Neutrophil (primary cell): ENCODE measurements around the gene EN1.

ENCODE experiments used
- H3K27ac ChIP-seq: fragments of 200-600 bp; sonication (generic); 2 replicates; pipeline ENCODE4 v1.5.1; 2016; ENCODE audit warnings: mild to moderate bottlenecking, moderate library complexity
- H3K27me3 ChIP-seq: fragments of 200-600 bp; sonication (generic); 2 replicates; pipeline ENCODE4 v1.6.0; 2016; ENCODE audit warnings: mild to moderate bottlenecking
- H3K36me3 ChIP-seq: fragments of 200-600 bp; sonication (generic); 2 replicates; pipeline ENCODE4 v1.5.1; 2017
- H3K4me1 ChIP-seq, 2 experiments: fragments of 200-600 bp in 1 of 2; sonication (generic) in 1 of 2; 1 replicate in 1 of 2; 2 replicates in 1 of 2; pipeline versions ENCODE4 v1.5.1 to v1.6.1; 2013 to 2016; ENCODE audit warnings: low read depth in 1 of 2, low read length in 1 of 2, mild to moderate bottlenecking in 1 of 2, moderate library complexity in 1 of 2; ENCODE audit not compliant: control insufficient read depth in 1 of 2, insufficient read depth in 1 of 2
- H3K4me3 ChIP-seq, 2 experiments: fragments of 200-600 bp in 1 of 2; sonication (generic) in 1 of 2; 1 replicate in 1 of 2; 2 replicates in 1 of 2; pipeline ENCODE4 v1.5.1; 2013 to 2016; ENCODE audit warnings: low read depth in 1 of 2, low read length in 1 of 2, mild to moderate bottlenecking in 1 of 2, moderate library complexity in 1 of 2
- H3K9me3 ChIP-seq: fragments of 200-600 bp; sonication (generic); 2 replicates; pipeline ENCODE4 v1.5.1; 2016
- TF ChIP-seq, protein P1 (sequence below): fragments of 200-600 bp; sonication (generic); IDR thresholded peaks from 2 replicates; pipeline ENCODE4 v1.5.1; 2016; ENCODE audit warnings: antibody characterized with exemption

Gene EN1

DNA sequence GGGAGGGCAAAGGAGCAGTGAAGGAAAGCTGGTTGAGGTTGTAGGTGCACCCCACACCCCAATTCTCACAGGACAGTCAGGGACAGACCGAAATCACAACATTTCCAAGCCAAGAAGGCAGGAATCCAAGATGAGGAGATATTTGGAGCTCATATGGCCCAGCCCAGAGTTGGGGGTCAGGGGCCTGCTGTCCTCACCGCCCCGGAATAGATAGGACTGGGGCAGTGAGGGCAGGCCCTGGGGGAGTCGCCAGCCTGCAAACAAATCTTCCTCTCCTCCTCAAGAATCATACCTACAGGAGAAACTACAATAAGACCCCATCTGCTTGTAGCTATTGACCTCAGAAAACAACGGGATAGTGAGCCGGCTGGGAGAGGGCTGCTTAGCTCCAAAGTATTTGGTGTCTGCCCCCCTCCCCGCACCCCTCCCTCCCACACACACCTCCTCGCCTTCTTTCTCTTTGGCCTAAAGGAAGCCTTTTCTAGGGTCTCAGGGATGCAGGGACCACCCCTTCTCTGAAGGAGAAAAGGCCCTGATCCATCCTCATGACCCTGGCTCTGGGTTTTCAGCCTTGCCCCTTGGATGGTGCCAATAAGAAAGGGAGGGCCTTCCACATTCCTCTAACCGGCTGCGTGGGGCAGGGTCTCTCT is 3.8 kb downstream of the EN1 start:
- TF ChIP-seq, protein P1, sequence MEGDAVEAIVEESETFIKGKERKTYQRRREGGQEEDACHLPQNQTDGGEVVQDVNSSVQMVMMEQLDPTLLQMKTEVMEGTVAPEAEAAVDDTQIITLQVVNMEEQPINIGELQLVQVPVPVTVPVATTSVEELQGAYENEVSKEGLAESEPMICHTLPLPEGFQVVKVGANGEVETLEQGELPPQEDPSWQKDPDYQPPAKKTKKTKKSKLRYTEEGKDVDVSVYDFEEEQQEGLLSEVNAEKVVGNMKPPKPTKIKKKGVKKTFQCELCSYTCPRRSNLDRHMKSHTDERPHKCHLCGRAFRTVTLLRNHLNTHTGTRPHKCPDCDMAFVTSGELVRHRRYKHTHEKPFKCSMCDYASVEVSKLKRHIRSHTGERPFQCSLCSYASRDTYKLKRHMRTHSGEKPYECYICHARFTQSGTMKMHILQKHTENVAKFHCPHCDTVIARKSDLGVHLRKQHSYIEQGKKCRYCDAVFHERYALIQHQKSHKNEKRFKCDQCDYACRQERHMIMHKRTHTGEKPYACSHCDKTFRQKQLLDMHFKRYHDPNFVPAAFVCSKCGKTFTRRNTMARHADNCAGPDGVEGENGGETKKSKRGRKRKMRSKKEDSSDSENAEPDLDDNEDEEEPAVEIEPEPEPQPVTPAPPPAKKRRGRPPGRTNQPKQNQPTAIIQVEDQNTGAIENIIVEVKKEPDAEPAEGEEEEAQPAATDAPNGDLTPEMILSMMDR = no peak
- no peaks in the 10 kb centered on the region for H3K9me3 ChIP-seq
- H3K4me3 ChIP-seq = no peak overlapping the region
- no peaks in the 10 kb centered on the region for H3K36me3 ChIP-seq
- H3K27me3 ChIP-seq = peaks cover 100% of the 10 kb centered on the region
- peaks cover 9 to 14% of the 10 kb centered on the region in 2 experiments for H3K4me1 ChIP-seq
- no peak overlapping the region for H3K27ac ChIP-seq

DNA sequence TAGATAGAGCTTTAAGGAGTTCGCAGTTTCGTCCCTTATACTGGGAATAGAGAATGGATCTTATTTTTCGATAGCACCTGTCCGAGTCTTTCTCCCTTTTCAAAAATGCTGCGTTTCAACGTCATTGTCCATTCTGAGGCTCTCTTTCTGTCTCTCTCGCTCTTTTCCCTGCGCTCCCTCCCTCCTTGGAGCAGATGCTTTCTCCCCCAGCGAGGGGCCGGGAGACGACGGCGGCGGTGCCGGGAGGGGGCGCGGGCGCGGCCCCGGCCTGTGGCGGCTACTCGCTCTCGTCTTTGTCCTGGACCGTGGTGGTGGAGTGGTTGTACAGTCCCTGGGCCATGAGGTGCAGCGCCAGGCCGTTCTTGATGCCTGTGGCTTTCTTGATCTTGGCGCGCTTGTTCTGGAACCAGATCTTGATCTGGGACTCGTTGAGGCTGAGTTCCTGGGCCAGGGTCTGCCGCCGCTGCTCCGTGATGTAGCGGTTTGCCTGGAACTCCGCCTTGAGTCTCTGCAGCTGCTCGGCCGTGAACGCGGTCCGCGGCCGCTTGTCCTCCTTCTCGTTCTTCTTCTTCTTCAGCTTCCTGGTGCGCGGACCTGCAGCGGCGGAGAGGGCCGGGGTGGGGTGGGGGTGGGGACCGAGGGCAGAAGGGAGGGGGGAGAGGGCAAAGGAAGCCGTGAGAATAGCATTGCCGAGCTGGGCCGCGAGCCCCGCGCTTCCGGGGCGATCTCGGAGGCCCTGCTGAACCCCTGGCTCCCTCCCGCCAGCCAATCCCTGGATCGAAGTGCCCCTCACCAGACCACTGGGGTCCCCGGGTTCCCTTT is 4.6 kb downstream of the EN1 start:
- TF ChIP-seq, protein P1 = no peak
- Histone ChIP-seq H3K4me3 (peak overlapping the region in 1 of 2 experiments; percentile 28), H3K4me1 (peaks cover 9 to 12% of the 10 kb centered on the region in 2 experiments), H3K27me3 (peaks cover 100% of the 10 kb centered on the region), H3K9me3 (no peaks in the 10 kb centered on the region), H3K27ac (no peak overlapping the region), H3K36me3 (no peaks in the 10 kb centered on the region)

DNA sequence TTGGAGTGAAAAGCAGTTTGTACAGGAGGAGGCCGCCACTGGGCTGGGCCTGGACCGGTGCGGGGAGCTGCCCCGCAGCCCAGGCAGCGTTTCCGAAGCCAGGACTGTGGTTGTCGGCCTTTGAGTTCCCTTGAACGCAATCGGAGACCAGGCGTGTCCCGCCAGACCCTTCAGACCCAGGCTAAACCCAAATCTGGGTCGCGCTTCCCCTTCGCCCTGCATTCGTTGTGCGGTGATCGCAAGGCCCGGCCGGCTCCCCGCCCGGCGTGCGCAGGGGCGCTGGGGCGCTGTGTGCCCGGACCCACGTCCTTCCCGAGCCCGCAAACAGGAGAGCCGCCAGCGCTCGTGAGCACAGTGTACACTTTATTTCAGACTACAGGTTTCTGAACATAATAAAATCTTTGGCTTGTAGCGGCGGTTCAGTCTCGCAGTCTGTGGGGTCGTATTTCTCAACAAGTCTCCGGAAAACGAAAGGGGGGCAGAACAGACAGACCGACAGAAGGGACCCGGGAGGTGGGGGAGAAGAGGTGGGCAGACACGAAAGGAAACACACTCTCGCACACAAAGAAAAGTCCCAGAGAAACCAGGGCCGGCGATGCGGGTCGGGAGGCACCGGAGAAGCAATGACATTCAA is 5.5 kb downstream of the EN1 start:
- no peaks in the 10 kb centered on the region for H3K36me3 ChIP-seq
- peak overlapping the region; percentile 12 to 28 for H3K4me3 ChIP-seq
- TF ChIP-seq, protein P1 = no peak
- peaks cover 5 to 9% of the 10 kb centered on the region in 2 experiments for H3K4me1 ChIP-seq
- H3K9me3 ChIP-seq = no peaks in the 10 kb centered on the region
- no peak overlapping the region for H3K27ac ChIP-seq
- peaks cover 100% of the 10 kb centered on the region for H3K27me3 ChIP-seq

DNA sequence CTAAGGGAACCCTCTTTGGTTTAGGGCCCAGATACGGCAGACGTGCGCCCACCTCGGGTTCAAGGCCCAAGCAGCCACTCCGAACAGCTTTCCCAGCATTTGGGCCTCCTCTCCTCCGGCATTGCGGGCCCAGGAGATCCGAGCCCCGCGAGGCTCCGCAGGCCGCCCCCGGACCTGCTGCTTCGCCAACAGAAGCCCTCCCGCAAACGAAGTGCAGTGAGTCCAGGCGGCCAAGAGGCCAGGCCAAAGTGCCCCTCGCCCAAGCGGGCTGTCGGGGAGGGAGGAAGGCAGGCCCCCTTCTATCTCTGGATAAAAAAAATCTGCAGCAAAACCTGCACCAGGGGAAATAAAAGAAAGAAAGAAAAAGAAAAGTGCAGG is 6.0 kb downstream of the EN1 start:
- no peaks in the 10 kb centered on the region for H3K9me3 ChIP-seq
- H3K27me3 ChIP-seq = peaks cover 100% of the 10 kb centered on the region
- H3K4me3 ChIP-seq = no peak overlapping the region
- H3K27ac ChIP-seq = no peak overlapping the region
- H3K4me1 ChIP-seq = peaks cover 5 to 9% of the 10 kb centered on the region in 2 experiments
- TF ChIP-seq, protein P1 = no peak
- no peaks in the 10 kb centered on the region for H3K36me3 ChIP-seq

DNA sequence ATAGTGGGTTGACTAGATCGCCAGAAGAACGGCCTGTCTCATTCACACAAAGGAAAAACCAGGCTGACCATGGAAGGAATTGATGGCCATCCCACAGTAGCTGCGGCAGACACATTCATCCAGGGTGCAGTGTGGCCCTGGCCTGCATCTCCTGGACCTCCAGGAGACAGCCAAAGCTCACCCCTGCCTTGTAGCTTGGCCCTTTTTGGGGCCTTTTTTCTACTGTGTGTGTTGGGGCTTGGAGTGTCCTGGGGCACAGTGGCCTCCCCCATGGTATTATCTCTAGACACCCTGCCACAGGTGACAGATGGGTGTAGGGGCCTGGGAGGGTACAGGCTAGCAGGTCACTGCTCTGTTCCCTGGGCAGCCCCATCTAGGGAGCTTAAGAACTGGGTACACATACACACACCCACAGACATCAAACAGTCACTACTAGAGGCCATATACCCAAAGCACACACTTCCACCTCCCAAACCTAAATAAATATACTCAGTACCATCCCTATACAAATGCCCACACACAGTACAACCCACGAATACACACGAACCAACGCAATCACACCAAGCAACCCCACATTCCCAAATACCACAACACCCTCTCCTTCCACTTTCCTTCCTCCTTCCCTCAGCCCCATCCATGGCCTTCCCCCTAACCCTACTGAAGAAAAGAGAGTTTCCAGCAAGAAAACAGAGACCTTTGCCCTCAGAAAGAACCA is 8.6 kb downstream of the EN1 start:
- Histone ChIP-seq H3K36me3 (no peaks in the 10 kb centered on the region), H3K27me3 (peaks cover 100% of the 10 kb centered on the region), H3K4me1 (peaks cover 5 to 13% of the 10 kb centered on the region in 2 experiments), H3K27ac (no peak overlapping the region), H3K9me3 (no peaks in the 10 kb centered on the region), H3K4me3 (no peak overlapping the region)
- TF ChIP-seq, protein P1 = no peak
